Fibroblast of mammary gland (primary cell): ENCODE measurements around the gene GALNT7.

Experiments
- DNase-seq: peaks from one replicate; pipeline ENCODE4 v3.0.0-alpha.2; 2010; ENCODE audit warnings: low read depth
- H3K4me3 ChIP-seq: 2 replicates; pipeline ENCODE4 v1.5.1; 2011; ENCODE audit warnings: low read depth, mild to moderate bottlenecking, low read length, moderate library complexity; ENCODE audit not compliant: control insufficient read depth
- TF ChIP-seq, protein P1 (sequence below): conservative IDR thresholded peaks from 2 replicates; pipeline ENCODE4 v1.5.1; 2011; ENCODE audit warnings: low read depth, low read length, inconsistent platforms; ENCODE audit not compliant: control insufficient read depth, insufficient read depth

GALNT7 gene

GRCh38 chr4:173301518-173302201 lies 133.0 kb downstream of the GALNT7 start:
- no peak overlapping the region for H3K4me3 ChIP-seq
- TF ChIP-seq, protein P1, sequence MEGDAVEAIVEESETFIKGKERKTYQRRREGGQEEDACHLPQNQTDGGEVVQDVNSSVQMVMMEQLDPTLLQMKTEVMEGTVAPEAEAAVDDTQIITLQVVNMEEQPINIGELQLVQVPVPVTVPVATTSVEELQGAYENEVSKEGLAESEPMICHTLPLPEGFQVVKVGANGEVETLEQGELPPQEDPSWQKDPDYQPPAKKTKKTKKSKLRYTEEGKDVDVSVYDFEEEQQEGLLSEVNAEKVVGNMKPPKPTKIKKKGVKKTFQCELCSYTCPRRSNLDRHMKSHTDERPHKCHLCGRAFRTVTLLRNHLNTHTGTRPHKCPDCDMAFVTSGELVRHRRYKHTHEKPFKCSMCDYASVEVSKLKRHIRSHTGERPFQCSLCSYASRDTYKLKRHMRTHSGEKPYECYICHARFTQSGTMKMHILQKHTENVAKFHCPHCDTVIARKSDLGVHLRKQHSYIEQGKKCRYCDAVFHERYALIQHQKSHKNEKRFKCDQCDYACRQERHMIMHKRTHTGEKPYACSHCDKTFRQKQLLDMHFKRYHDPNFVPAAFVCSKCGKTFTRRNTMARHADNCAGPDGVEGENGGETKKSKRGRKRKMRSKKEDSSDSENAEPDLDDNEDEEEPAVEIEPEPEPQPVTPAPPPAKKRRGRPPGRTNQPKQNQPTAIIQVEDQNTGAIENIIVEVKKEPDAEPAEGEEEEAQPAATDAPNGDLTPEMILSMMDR, result peak; percentile 77
- peak; percentile 75 for DNase-seq

GRCh38 chr4:173307778-173308177 lies 139.2 kb downstream of the GALNT7 start:
- TF ChIP-seq, protein P1, result no peak
- H3K4me3 ChIP-seq, result no peak overlapping the region
- no peak for DNase-seq

GRCh38 chr4:173311368-173311767 lies 142.8 kb downstream of the GALNT7 start:
- TF ChIP-seq, protein P1, result no peak
- DNase-seq, result no peak
- H3K4me3 ChIP-seq, result no peak overlapping the region

DNA sequence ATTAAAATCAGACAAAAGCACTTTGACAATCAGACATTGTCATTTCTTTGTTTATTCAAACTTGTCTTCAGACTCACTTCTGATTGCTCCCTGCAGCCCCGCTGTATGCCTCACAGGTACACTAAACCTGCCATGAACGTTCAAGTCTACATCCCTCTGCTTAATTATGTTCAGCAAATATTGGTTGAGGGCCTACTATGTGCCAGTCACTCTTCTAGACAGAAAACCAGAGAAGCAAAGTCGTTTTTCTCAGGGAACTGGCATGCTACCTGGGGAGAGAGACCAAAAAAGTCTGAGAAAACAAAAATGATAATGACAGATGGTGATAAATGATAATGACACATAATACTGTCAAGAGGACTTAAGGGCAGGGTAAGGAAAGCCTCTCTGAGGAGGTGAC lies 146.1 kb downstream of the GALNT7 start:
- TF ChIP-seq, protein P1, result no peak
- H3K4me3 ChIP-seq, result no peak overlapping the region
- DNase-seq, result no peak

DNA sequence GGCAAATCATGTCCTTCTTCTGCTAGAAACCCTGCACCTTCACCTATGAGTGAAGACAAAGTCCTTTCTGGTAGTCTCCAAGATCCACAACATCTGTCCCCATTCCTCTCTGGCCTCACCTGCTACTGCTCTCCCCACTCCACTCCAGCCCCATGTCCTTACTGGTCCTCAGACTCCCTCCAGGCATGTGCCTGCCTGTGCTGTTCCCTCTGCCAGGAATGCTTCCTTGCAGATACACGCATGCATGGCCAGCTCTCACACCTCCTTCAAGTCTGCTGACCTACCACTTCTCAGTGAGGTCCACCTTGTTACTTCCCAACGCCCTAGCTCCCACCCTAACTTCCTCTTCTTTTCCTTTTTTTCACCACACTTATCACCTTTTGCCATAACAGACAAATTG lies 147.4 kb downstream of the GALNT7 start:
- TF ChIP-seq, protein P1, result no peak
- no peak overlapping the region for H3K4me3 ChIP-seq
- no peak for DNase-seq

- no peak for DNase-seq
- H3K4me3 ChIP-seq, result no peak overlapping the region
- TF ChIP-seq, protein P1, result peak; percentile 32
These were observed 148.4 kb downstream of the GALNT7 start for GRCh38 chr4:173317004-173317403.
